Upper lobe of right lung (tissue), 1 donor: ENCODE results near the gene AMPD1. TPM values are rescaled to one million over a fixed set of nuclear protein-coding genes. Genes with fewer than 3 reads are reported as not detected.

Source experiments
- ATAC-seq: fragments of 200-7000 bp; cut with Tn5 transposase; one replicate; pipeline ENCODE4 v1.9.1; 2020; ENCODE audit warnings: mild to moderate bottlenecking, moderate library complexity
- DNase-seq: peaks from one replicate; pipeline ENCODE4 v3.0.0-alpha.2; 2020
- H3K27ac ChIP-seq: fragments of 200-600 bp; one replicate; pipeline ENCODE4 v1.8.0; 2022
- H3K27me3 ChIP-seq: fragments of 200-600 bp; one replicate; pipeline ENCODE4 v1.8.0; 2022; ENCODE audit warnings: mild to moderate bottlenecking
- H3K36me3 ChIP-seq: fragments of 200-600 bp; one replicate; pipeline ENCODE4 v1.8.0; 2022
- H3K4me1 ChIP-seq: fragments of 200-600 bp; one replicate; pipeline ENCODE4 v1.8.0; 2022
- H3K4me3 ChIP-seq: fragments of 200-600 bp; one replicate; pipeline ENCODE4 v1.8.0; 2022; ENCODE audit warnings: mild to moderate bottlenecking
- H3K9me3 ChIP-seq: fragments of 200-600 bp; one replicate; pipeline ENCODE4 v1.8.0; 2022
- CTCF ChIP-seq: fragments of 200-600 bp; IDR thresholded peaks from one replicate; pipeline ENCODE4 v1.8.0; 2022; ENCODE audit warnings: antibody characterized with exemption
- intact Hi-C: fragments of 100-400 bp; cut with DNase I; formaldehyde crosslinking; loops from one replicate; pipeline ENCODE4 v1.11.0; 2022
- total RNA-seq: library from RNA; stranded (reverse); fragmentation: NEBNext Ultra II Directional; extraction: Animal tissue kit (Norgen Biotek cat#: 25700); gene quantifications from one replicate; pipeline ENCODE4 v1.2.1, GENCODE V29; 2021
- donor health status: DM: no; HTN: yes; CAD: no; lungs with severe emphysema.

The AMPD1 gene
- total RNA-seq, 1 donor from 2014 or later: not detected

GRCh38 chr1:114671011-114671938 is 24.1 kb downstream of the AMPD1 start:
- intact Hi-C loops: no loop called here
- TF ChIP-seq CTCF: peak; percentile 39
- no peaks in the 10 kb centered on the region for H3K36me3 ChIP-seq

GRCh38 chr1:114670083-114671010 is 25.0 kb downstream of the AMPD1 start:
- Histone ChIP-seq H3K27ac (peak overlapping the region; percentile 84), H3K4me1 (peaks cover 8% of the 10 kb centered on the region), H3K4me3 (peak overlapping the region; percentile 72), H3K36me3 (no peaks in the 10 kb centered on the region), H3K27me3 (no peaks in the 10 kb centered on the region), H3K9me3 (no peaks in the 10 kb centered on the region)
- DNase-seq (peak; percentile 98), ATAC-seq (peak; percentile 98)
- TF ChIP-seq CTCF: peak; percentile 26
- intact Hi-C loops: no loop called here

More at GRCh38 chr1:114671011-114671938, 24.1 kb downstream of the AMPD1 start:
- peak overlapping the region; percentile 7 for H3K27ac ChIP-seq
- peak overlapping the region; percentile 72 for H3K4me3 ChIP-seq
- ATAC-seq (no peak), DNase-seq (no peak)
- no peaks in the 10 kb centered on the region for H3K9me3 ChIP-seq
- H3K4me1 ChIP-seq: peaks cover 8% of the 10 kb centered on the region
- H3K27me3 ChIP-seq: no peaks in the 10 kb centered on the region

GRCh38 chr1:114669562-114670082 is 25.7 kb downstream of the AMPD1 start, which contains the start of gene DENND2C:
TSS of gene DENND2C (minus strand) at chr1:114670049. CDS start at chr1:114625984, 44,065 bp downstream.
- Histone ChIP-seq H3K4me3 (peak within 1 kb of the TSS; percentile 72), H3K27me3 (no peaks in the 10 kb centered on the region), H3K9me3 (no peaks in the 10 kb centered on the region), H3K36me3 (no peaks in the 10 kb centered on the region), H3K27ac (peak within 1 kb of the TSS; percentile 84), H3K4me1 (peaks cover 8% of the 10 kb centered on the region)
- intact Hi-C loops: no loop called here
- DNase-seq (no peak), ATAC-seq (peak; percentile 72)
- TF ChIP-seq CTCF: no peak

GRCh38 chr1:114668784-114669561 is 26.4 kb downstream of the AMPD1 start:
- no peak for DNase-seq
- intact Hi-C loops: no loop called here

More at GRCh38 chr1:114668784-114669561, 26.4 kb downstream of the AMPD1 start:
- H3K27ac ChIP-seq: peak overlapping the region; percentile 84
- TF ChIP-seq CTCF: no peak
- no peaks in the 10 kb centered on the region for H3K9me3 ChIP-seq
- peaks cover 8% of the 10 kb centered on the region for H3K4me1 ChIP-seq
- no peak for ATAC-seq
- H3K4me3 ChIP-seq: peak overlapping the region; percentile 72
- H3K36me3 ChIP-seq: no peaks in the 10 kb centered on the region
- no peaks in the 10 kb centered on the region for H3K27me3 ChIP-seq
